Activated naive CD8-positive, alpha-beta T cell treated with anti-CD3 and anti-CD28 coated beads, Interleukin-2, amount 50 U/mL, for 16 hours (primary cell): ENCODE data around the gene AQP7.
"Not testable (repeated sequence)": the region's sequence is repeated elsewhere in the genome, so short reads cannot be mapped to it uniquely, and the experiment has no call there.

Experiments
- DNase-seq: peaks from one replicate; pipeline ENCODE4 v3.0.0-alpha.2; 2020; ENCODE audit warnings: low read depth, low spot score

AQP7 gene

GRCh38 chr9:33433871-33434270 lies 31.5 kb upstream of the AQP7 start:
- no peak for DNase-seq

GRCh38 chr9:33431420-33431819 lies 29.1 kb upstream of the AQP7 start:
- DNase-seq = no peak

GRCh38 chr9:33430942-33431341 lies 28.6 kb upstream of the AQP7 start:
- DNase-seq = no peak

GRCh38 chr9:33429256-33429985 lies 27.1 kb upstream of the AQP7 start:
- no peak for DNase-seq

GRCh38 chr9:33426843-33427293 lies 24.5 kb upstream of the AQP7 start:
- DNase-seq = no peak

GRCh38 chr9:33425128-33425533 lies 22.8 kb upstream of the AQP7 start:
- no peak for DNase-seq

GRCh38 chr9:33424492-33424891 lies 22.1 kb upstream of the AQP7 start:
- not testable (repeated sequence) for DNase-seq

GRCh38 chr9:33424043-33424442 lies 21.7 kb upstream of the AQP7 start:
- not testable (repeated sequence) for DNase-seq

- DNase-seq = no peak
These were observed 17.4 kb upstream of the AQP7 start for GRCh38 chr9:33419708-33420303.

GRCh38 chr9:33418090-33418489 lies 15.7 kb upstream of the AQP7 start:
- no peak for DNase-seq

GRCh38 chr9:33416996-33417395 lies 14.6 kb upstream of the AQP7 start:
- DNase-seq = no peak

- DNase-seq = peak; percentile 62
These were observed 13.2 kb upstream of the AQP7 start for GRCh38 chr9:33415501-33416038.

- DNase-seq = no peak
These were observed 12.6 kb upstream of the AQP7 start for GRCh38 chr9:33414889-33415500.

GRCh38 chr9:33414268-33414667 lies 11.9 kb upstream of the AQP7 start:
- DNase-seq = no peak

- DNase-seq = no peak
These were observed 5.7 kb upstream of the AQP7 start for GRCh38 chr9:33408087-33408486.

- no peak for DNase-seq
These were observed 4.7 kb upstream of the AQP7 start for GRCh38 chr9:33407061-33407460.

GRCh38 chr9:33404788-33405362 lies 2.5 kb upstream of the AQP7 start:
- DNase-seq = no peak

GRCh38 chr9:33403941-33404787 lies 1.8 kb upstream of the AQP7 start:
- no peak for DNase-seq

- not testable (repeated sequence) for DNase-seq
These were observed 559 bp downstream of the AQP7 start for GRCh38 chr9:33401809-33402208.

- not testable (repeated sequence) for DNase-seq
These were observed 3.3 kb downstream of the AQP7 start for GRCh38 chr9:33399047-33399446.

- DNase-seq = not testable (repeated sequence)
These were observed 4.6 kb downstream of the AQP7 start for GRCh38 chr9:33397801-33398200.
